Lung (tissue), 12 donors: ENCODE measurements around the gene FZD2. TPM values are rescaled to one million over a fixed set of nuclear protein-coding genes. Genes with fewer than 3 reads are reported as not detected.
A peak's percentile ranks its signal among the peaks of the same experiment; 100 is the strongest.

Experiments
- ATAC-seq: fragments of 200-7000 bp; cut with Tn5 transposase; one replicate; pipeline ENCODE4 v1.9.1; 2020; ENCODE audit warnings: moderate number of reproducible peaks; ENCODE audit not compliant: insufficient read depth, low FRiP score
- DNase-seq, 3 donors: peaks; one replicate each; pipeline ENCODE4 v3.0.0-alpha.2; 2013 to 2017
- H3K27ac ChIP-seq, 2 donors: one replicate each; pipeline ENCODE4 v1.5.1; 2013; ENCODE audit warnings: mild to moderate bottlenecking in 2 of 2, moderate library complexity in 2 of 2, control low read depth in 1 of 2, inconsistent platforms in 1 of 2, low read depth in 1 of 2, low read length in 1 of 2
- H3K27me3 ChIP-seq, 3 donors: one replicate each; pipeline ENCODE4 v1.5.1; 2013; ENCODE audit warnings: low read length in 2 of 3; ENCODE audit not compliant: control insufficient read depth in 3 of 3, insufficient read depth in 3 of 3
- H3K36me3 ChIP-seq, 4 donors: one replicate each; pipeline ENCODE4 v1.5.1; 2013; ENCODE audit warnings: low read length in 4 of 4, mild to moderate bottlenecking in 1 of 4, moderate library complexity in 1 of 4; ENCODE audit not compliant: control insufficient read depth in 4 of 4, insufficient read depth in 4 of 4
- H3K4me1 ChIP-seq, 5 donors: one replicate each; pipeline ENCODE4 v1.5.1; 2013; ENCODE audit warnings: low read length in 5 of 5, mild to moderate bottlenecking in 2 of 5, moderate library complexity in 1 of 5; ENCODE audit not compliant: control insufficient read depth in 5 of 5, insufficient read depth in 5 of 5
- H3K4me3 ChIP-seq: one replicate; pipeline ENCODE4 v1.5.1; 2013; ENCODE audit warnings: mild to moderate bottlenecking, control low read depth, moderate library complexity
- H3K9ac ChIP-seq, 2 donors: one replicate each; pipeline ENCODE4 v1.5.1; 2013; ENCODE audit warnings: low read length in 2 of 2, control low read depth in 1 of 2; ENCODE audit not compliant: insufficient read depth in 1 of 2
- H3K9me3 ChIP-seq, 4 donors: one replicate each; pipeline ENCODE4 v1.5.1; 2013; ENCODE audit warnings: low read length in 3 of 4, mild to moderate bottlenecking in 1 of 4, moderate library complexity in 1 of 4; ENCODE audit not compliant: control insufficient read depth in 4 of 4, insufficient read depth in 3 of 4
- WGBS, 2 donors: extraction: QIAGEN DNeasy Blood & Tissue Kit; methylation state at CpG; one replicate each; pipeline ENCODE4 v1.1.7; 2013; 5-methylcytosine and 5-hydroxymethylcytosine counted together
- polyA plus RNA-seq, 2 donors: library from polyadenylated mRNA; stranded (reverse); fragments of 200-250 nt; gene quantifications; one replicate each; pipeline ENCODE4 v1.2.1, GENCODE V29; 2013
- total RNA-seq, 2 donors: library from RNA; depleted of rRNA in 1 of 2; stranded (reverse); fragments of >200 nt in 1 of 2; gene quantifications; one replicate each; pipeline ENCODE4 v1.2.1, GENCODE V29; 2014 to 2021
- TF ChIP-seq, protein P1 (sequence below): IDR thresholded peaks from 2 replicates; pipeline ENCODE4 v1.5.1; 2012; ENCODE audit warnings: mild to moderate bottlenecking; ENCODE audit errors: control extremely low read depth, extremely low read depth
- donor health status: control.
- donor health status: control.
- donor health status: Bipolar disorder and iron deficiency.
- donor health status: healthy.
- donor health status: DM: yes; HTN: yes; CAD: no.

The FZD2 gene
- total and polyA plus RNA-seq, 4 donors: 3.8 to 14.1 (median 6.9) TPM

DNA sequence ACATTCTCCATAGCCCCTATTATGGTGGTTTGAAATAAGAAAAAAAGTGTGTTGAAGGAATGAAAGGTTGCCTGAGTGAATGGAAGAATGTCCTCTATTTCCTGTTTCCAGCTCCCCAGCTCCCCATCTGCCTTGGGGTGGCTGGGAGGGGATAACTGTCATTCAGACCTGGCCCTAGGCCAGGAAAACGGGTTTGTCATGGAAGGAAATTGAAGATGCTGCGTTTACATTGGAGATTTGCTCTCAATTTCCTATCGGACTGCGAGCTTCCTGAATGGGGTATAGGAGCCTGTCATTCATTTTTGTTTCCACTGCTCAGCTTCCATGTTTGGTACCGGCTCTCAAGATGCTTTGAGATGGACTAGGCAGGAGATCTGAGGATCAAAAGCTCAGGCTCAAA lies 2.2 kb upstream of the FZD2 start:
- peak in 2 of 3 donors; percentile 20 to 44 for DNase-seq
- H3K9ac ChIP-seq: no peak overlapping the region
- WGBS, 2 donors: 41 to 46% methylated on average over 5 of the region's 5 CpGs
- H3K27ac ChIP-seq: no peak overlapping the region
- H3K4me3 ChIP-seq: no peak overlapping the region
- no peaks in the 10 kb centered on the region for H3K27me3 ChIP-seq
- peaks cover 0 to 2% (median 0%) of the 10 kb centered on the region in 4 donors for H3K9me3 ChIP-seq
- TF ChIP-seq, protein P1, sequence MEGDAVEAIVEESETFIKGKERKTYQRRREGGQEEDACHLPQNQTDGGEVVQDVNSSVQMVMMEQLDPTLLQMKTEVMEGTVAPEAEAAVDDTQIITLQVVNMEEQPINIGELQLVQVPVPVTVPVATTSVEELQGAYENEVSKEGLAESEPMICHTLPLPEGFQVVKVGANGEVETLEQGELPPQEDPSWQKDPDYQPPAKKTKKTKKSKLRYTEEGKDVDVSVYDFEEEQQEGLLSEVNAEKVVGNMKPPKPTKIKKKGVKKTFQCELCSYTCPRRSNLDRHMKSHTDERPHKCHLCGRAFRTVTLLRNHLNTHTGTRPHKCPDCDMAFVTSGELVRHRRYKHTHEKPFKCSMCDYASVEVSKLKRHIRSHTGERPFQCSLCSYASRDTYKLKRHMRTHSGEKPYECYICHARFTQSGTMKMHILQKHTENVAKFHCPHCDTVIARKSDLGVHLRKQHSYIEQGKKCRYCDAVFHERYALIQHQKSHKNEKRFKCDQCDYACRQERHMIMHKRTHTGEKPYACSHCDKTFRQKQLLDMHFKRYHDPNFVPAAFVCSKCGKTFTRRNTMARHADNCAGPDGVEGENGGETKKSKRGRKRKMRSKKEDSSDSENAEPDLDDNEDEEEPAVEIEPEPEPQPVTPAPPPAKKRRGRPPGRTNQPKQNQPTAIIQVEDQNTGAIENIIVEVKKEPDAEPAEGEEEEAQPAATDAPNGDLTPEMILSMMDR: no peak
- no peak for ATAC-seq
- H3K4me1 ChIP-seq: peaks cover 0 to 29% (median 9%) of the 10 kb centered on the region in 5 donors
- H3K36me3 ChIP-seq: peaks cover 0 to 4% (median 0%) of the 10 kb centered on the region in 4 donors

DNA sequence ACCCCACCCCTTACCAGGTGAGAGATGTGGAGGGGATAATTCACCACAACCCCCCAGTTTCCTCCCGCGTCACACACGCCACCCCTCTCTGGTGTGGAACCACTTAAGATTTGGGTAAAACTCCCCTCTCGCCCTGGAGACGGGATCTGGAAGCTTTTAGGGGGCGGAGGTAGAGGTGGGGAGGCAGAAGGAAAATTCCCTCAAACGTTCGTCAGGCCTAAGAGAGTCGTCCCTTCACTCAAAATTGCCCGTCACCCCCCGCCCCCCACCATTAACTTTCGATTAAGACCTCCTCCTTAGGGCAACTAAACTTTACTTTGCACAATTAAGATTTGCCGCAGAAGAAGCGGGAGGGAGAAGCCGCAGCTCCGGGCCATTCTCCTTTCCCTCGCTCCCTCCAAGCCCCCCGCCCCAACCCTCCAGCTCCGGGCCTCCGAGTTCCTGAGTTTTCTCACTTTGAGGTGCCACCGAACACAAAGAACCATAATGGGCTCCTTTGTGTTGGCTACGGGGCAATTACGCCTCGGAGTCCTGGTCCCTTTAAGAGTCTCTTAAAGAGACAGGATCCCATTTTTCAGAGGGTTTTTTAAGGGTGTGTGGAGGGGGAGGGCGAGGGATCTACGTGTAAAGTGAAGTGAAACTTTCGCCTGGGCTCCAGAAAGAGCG lies 985 bp upstream of the FZD2 start:
- H3K27me3 ChIP-seq: no peaks in the 10 kb centered on the region
- H3K9ac ChIP-seq: peak overlapping the region; percentile 81 to 95
- 2 to 4% methylated on average over 28 of the region's 28 CpGs for WGBS, 2 donors
- H3K4me3 ChIP-seq: peak overlapping the region; percentile 11
- H3K36me3 ChIP-seq: peaks cover 0 to 4% (median 0%) of the 10 kb centered on the region in 4 donors
- TF ChIP-seq, protein P1: no peak
- ATAC-seq (peak; percentile 54), DNase-seq (peak; percentile 81 to 92 (median 91))
- peaks cover 0 to 40% (median 9%) of the 10 kb centered on the region in 5 donors for H3K4me1 ChIP-seq
- peak overlapping the region; percentile 65 for H3K27ac ChIP-seq
- H3K9me3 ChIP-seq: peaks cover 0 to 2% (median 0%) of the 10 kb centered on the region in 4 donors

DNA sequence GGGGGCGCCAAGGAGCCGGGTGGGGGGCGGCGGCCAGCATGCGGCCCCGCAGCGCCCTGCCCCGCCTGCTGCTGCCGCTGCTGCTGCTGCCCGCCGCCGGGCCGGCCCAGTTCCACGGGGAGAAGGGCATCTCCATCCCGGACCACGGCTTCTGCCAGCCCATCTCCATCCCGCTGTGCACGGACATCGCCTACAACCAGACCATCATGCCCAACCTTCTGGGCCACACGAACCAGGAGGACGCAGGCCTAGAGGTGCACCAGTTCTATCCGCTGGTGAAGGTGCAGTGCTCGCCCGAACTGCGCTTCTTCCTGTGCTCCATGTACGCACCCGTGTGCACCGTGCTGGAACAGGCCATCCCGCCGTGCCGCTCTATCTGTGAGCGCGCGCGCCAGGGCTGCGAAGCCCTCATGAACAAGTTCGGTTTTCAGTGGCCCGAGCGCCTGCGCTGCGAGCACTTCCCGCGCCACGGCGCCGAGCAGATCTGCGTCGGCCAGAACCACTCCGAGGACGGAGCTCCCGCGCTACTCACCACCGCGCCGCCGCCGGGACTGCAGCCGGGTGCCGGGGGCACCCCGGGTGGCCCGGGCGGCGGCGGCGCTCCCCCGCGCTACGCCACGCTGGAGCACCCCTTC lies 484 bp downstream of the FZD2 start:
- ATAC-seq: peak; percentile 37
- DNase-seq: peak; percentile 53 to 69 (median 69)
- H3K4me1 ChIP-seq: peaks cover 0 to 48% (median 6%) of the 10 kb centered on the region in 5 donors
- H3K9ac ChIP-seq: peak overlapping the region in 1 of 2 donors; percentile 33
- peak overlapping the region; percentile 36 for H3K4me3 ChIP-seq
- H3K27me3 ChIP-seq: no peaks in the 10 kb centered on the region
- TF ChIP-seq, protein P1: no peak
- H3K36me3 ChIP-seq: peaks cover 0 to 4% (median 0%) of the 10 kb centered on the region in 4 donors
- peaks cover 0 to 2% (median 0%) of the 10 kb centered on the region in 4 donors for H3K9me3 ChIP-seq
- 1 to 2% methylated on average over 51 to 69 of the region's 69 CpGs for WGBS, 2 donors
- H3K27ac ChIP-seq: peak overlapping the region in 1 of 2 donors; percentile 46
